Neural progenitor cell (in vitro differentiated cells): ENCODE data around the gene HOOK2. TPM values are rescaled to one million over a fixed set of nuclear protein-coding genes. Genes with fewer than 3 reads are reported as not detected.
A peak's percentile ranks its signal among the peaks of the same experiment; 100 is the strongest.

Experiments
- DNase-seq: peaks from one replicate; pipeline ENCODE4 v3.0.0-alpha.2; 2016; ENCODE audit warnings: low spot score
- H2AFZ ChIP-seq: fragments of 200-600 bp; sonication (generic); replicated peaks from 2 replicates; pipeline ENCODE4 v1.6.1; 2016; ENCODE audit warnings: antibody characterized with exemption
- H3F3A ChIP-seq: fragments of 200-600 bp; sonication (generic); 2 replicates; pipeline ENCODE4 v1.6.1; 2016; ENCODE audit warnings: antibody characterized with exemption, low read depth
- H3K27ac ChIP-seq: fragments of 200-600 bp; sonication (generic); 2 replicates; pipeline ENCODE4 v1.5.1; 2016; ENCODE audit warnings: mild to moderate bottlenecking
- H3K27me3 ChIP-seq: fragments of 200-600 bp; sonication (generic); 2 replicates; pipeline ENCODE4 v1.6.1; 2016; ENCODE audit warnings: mild to moderate bottlenecking, moderate library complexity
- H3K36me3 ChIP-seq: fragments of 200-600 bp; sonication (generic); 2 replicates; pipeline ENCODE4 v1.5.1; 2016
- H3K4me1 ChIP-seq: fragments of 200-600 bp; sonication (generic); 2 replicates; pipeline ENCODE4 v1.6.1; 2016; ENCODE audit warnings: mixed run types
- H3K4me2 ChIP-seq: fragments of 200-600 bp; sonication (generic); 2 replicates; pipeline ENCODE4 v1.6.1; 2016
- H3K4me3 ChIP-seq: fragments of 200-600 bp; sonication (generic); 2 replicates; pipeline ENCODE4 v1.5.1; 2016
- H3K79me2 ChIP-seq: fragments of 200-600 bp; sonication (generic); 2 replicates; pipeline ENCODE4 v1.6.1; 2016; ENCODE audit warnings: low read depth
- H3K9ac ChIP-seq: fragments of 200-600 bp; sonication (generic); 2 replicates; pipeline ENCODE4 v1.6.1; 2016
- H3K9me3 ChIP-seq: fragments of 200-600 bp; sonication (generic); 2 replicates; pipeline ENCODE4 v1.5.1; 2016; ENCODE audit warnings: low read depth
- H4K20me1 ChIP-seq: fragments of 200-600 bp; sonication (generic); 2 replicates; pipeline ENCODE4 v1.6.1; 2016; ENCODE audit warnings: low read depth
- H3K27ac Mint-ChIP-seq: 3 replicates; pipeline ENCODE4 v1.8.0; 2021; ENCODE audit warnings: mixed read lengths
- H3K27me3 Mint-ChIP-seq: 2 replicates; pipeline ENCODE4 v1.8.0; 2022; ENCODE audit warnings: low read depth, mild to moderate bottlenecking, inconsistent platforms, moderate library complexity, mixed read lengths; ENCODE audit not compliant: insufficient read depth
- H3K36me3 Mint-ChIP-seq: 3 replicates; pipeline ENCODE4 v1.8.0; 2021; ENCODE audit warnings: mixed read lengths
- H3K4me1 Mint-ChIP-seq: 3 replicates; pipeline ENCODE4 v1.8.0; 2021; ENCODE audit warnings: mixed read lengths
- H3K4me3 Mint-ChIP-seq: 3 replicates; pipeline ENCODE4 v1.8.0; 2021; ENCODE audit warnings: mild to moderate bottlenecking, moderate library complexity, mixed read lengths
- H3K9me3 Mint-ChIP-seq: 3 replicates; pipeline ENCODE4 v1.8.0; 2020; ENCODE audit warnings: mixed read lengths
- EZH2 ChIP-seq: fragments of 200-600 bp; sonication (generic); IDR thresholded peaks from 2 replicates; pipeline ENCODE4 v1.6.1; 2017; ENCODE audit warnings: antibody characterized with exemption, mild to moderate bottlenecking, moderate library complexity
- EZH2phosphoT487 ChIP-seq: fragments of 200-600 bp; sonication (generic); IDR thresholded peaks from 2 replicates; pipeline ENCODE4 v1.6.1; 2017; ENCODE audit warnings: antibody characterized with exemption
- total RNA-seq: library from RNA; depleted of rRNA; stranded (reverse); fragments of >200 nt; gene quantifications from 2 replicates; pipeline ENCODE4 v1.2.3, GENCODE V29; 2015; ENCODE audit warnings: low replicate concordance
- TF ChIP-seq, protein P1 (sequence below): fragments of 200-600 bp; sonication (generic); IDR thresholded peaks from 2 replicates; pipeline ENCODE4 v1.5.1; 2017; ENCODE audit warnings: antibody characterized with exemption, mild to moderate bottlenecking

HOOK2 gene
- total RNA-seq, 1 donor from 2014 or later = 14.3 TPM

DNA sequence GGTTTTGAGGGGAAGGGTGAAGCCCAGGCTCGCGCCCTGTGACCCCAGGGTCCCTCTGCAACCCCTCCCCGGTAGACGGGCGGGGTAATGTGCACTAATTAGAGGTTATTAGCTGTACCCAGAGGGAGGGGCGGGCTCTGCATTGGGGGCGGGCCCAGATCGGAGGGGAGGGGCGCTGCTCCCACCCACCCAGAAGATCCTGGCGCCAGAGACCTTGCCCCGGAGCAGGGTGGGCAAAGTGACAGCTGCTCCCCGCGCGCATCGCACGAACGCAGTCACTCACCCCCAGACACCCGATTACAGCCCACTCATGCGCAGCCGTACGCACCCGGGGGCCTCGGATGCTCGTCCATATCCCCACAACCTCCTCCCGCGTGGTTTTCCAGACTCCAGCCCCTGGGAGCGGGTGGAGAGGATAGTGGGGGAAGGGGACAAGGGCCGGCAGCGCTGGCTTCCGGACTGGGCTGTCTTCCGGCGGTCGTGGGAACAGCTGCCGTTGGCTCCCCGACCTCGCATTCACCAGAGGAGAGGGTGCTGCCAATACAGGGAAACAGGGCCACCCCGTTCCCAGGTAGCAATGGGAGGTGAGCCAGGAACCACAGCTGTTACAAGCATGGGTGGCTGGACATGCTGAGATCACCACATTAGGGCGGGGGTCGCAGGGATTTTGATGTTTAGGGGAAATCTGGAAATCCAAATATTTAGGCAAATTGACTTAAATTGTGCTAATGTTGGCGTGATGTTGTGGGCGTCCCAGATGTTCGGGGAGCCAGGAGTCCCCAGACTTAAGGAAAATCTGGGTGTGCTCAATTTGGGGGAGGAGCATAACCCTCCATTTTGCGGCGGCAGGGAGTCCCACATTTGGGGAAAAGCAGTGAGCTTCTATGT lies 2.9 kb upstream of the HOOK2 start:
- peak overlapping the region; percentile 60 for H3K4me3 ChIP-seq
- peaks cover 59% of the 10 kb centered on the region for H3F3A ChIP-seq
- H3K36me3 ChIP-seq = no peaks in the 10 kb centered on the region
- H3K4me2 ChIP-seq = peak overlapping the region; percentile 91
- H4K20me1 ChIP-seq = no peaks in the 10 kb centered on the region
- Mint-ChIP-seq H3K4me3 (peak overlapping the region; percentile 84), H3K4me1 (peaks cover 33% of the 10 kb centered on the region), H3K27ac (peak overlapping the region; percentile 79), H3K9me3 (peaks cover 2% of the 10 kb centered on the region), H3K36me3 (peaks cover 4% of the 10 kb centered on the region), H3K27me3 (peaks cover 16% of the 10 kb centered on the region)
- peaks cover 10% of the 10 kb centered on the region for H3K27me3 ChIP-seq
- DNase-seq = peak; percentile 56
- H3K4me1 ChIP-seq = peaks cover 29% of the 10 kb centered on the region
- no peaks in the 10 kb centered on the region for H3K79me2 ChIP-seq
- H3K9me3 ChIP-seq = no peaks in the 10 kb centered on the region
- TF ChIP-seq EZH2phosphoT487 (no peak), EZH2 (peak; percentile 15)
- peak overlapping the region; percentile 52 for H2AFZ ChIP-seq
- no peak overlapping the region for H3K27ac ChIP-seq
- no peak overlapping the region for H3K9ac ChIP-seq

- Histone ChIP-seq H3K9ac (no peak overlapping the region), H3F3A (peaks cover 52% of the 10 kb centered on the region), H3K27me3 (peaks cover 10% of the 10 kb centered on the region), H2AFZ (peak overlapping the region; percentile 27), H3K79me2 (no peaks in the 10 kb centered on the region), H3K36me3 (no peaks in the 10 kb centered on the region), H3K4me1 (peaks cover 22% of the 10 kb centered on the region), H3K4me3 (peak overlapping the region; percentile 60), H4K20me1 (no peaks in the 10 kb centered on the region), H3K27ac (no peak overlapping the region), H3K4me2 (peak overlapping the region; percentile 91), H3K9me3 (no peaks in the 10 kb centered on the region)
- peaks cover 2% of the 10 kb centered on the region for H3K9me3 Mint-ChIP-seq
- H3K27ac Mint-ChIP-seq = no peak overlapping the region
- peak; percentile 89 for DNase-seq
- TF ChIP-seq EZH2 = peak; percentile 9
- TF ChIP-seq, protein P1, sequence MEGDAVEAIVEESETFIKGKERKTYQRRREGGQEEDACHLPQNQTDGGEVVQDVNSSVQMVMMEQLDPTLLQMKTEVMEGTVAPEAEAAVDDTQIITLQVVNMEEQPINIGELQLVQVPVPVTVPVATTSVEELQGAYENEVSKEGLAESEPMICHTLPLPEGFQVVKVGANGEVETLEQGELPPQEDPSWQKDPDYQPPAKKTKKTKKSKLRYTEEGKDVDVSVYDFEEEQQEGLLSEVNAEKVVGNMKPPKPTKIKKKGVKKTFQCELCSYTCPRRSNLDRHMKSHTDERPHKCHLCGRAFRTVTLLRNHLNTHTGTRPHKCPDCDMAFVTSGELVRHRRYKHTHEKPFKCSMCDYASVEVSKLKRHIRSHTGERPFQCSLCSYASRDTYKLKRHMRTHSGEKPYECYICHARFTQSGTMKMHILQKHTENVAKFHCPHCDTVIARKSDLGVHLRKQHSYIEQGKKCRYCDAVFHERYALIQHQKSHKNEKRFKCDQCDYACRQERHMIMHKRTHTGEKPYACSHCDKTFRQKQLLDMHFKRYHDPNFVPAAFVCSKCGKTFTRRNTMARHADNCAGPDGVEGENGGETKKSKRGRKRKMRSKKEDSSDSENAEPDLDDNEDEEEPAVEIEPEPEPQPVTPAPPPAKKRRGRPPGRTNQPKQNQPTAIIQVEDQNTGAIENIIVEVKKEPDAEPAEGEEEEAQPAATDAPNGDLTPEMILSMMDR = peak; percentile 98
- no peak for TF ChIP-seq EZH2phosphoT487
- peak overlapping the region; percentile 84 for H3K4me3 Mint-ChIP-seq
- peaks cover 16% of the 10 kb centered on the region for H3K27me3 Mint-ChIP-seq
- H3K36me3 Mint-ChIP-seq = peaks cover 4% of the 10 kb centered on the region
- peaks cover 33% of the 10 kb centered on the region for H3K4me1 Mint-ChIP-seq
Observed at GRCh38 chr19:12777217-12778016, 2.1 kb upstream of the HOOK2 start.

GRCh38 chr19:12773571-12773970 lies 1.8 kb downstream of the HOOK2 start:
- no peak overlapping the region for H3K4me3 ChIP-seq
- H3F3A ChIP-seq = peaks cover 34% of the 10 kb centered on the region
- no peak overlapping the region for H3K9ac ChIP-seq
- H3K79me2 ChIP-seq = no peaks in the 10 kb centered on the region
- H3K27ac ChIP-seq = no peak overlapping the region
- no peaks in the 10 kb centered on the region for H3K36me3 ChIP-seq
- no peak overlapping the region for H2AFZ ChIP-seq
- peaks cover 20% of the 10 kb centered on the region for H3K4me1 Mint-ChIP-seq
- peaks cover 4% of the 10 kb centered on the region for H3K36me3 Mint-ChIP-seq
- no peak overlapping the region for H3K27ac Mint-ChIP-seq
- H3K9me3 Mint-ChIP-seq = no peaks in the 10 kb centered on the region
- peaks cover 5% of the 10 kb centered on the region for H3K27me3 Mint-ChIP-seq
- no peak overlapping the region for H3K4me2 ChIP-seq
- H4K20me1 ChIP-seq = no peaks in the 10 kb centered on the region
- H3K9me3 ChIP-seq = no peaks in the 10 kb centered on the region
- DNase-seq = no peak
- peaks cover 11% of the 10 kb centered on the region for H3K4me1 ChIP-seq
- H3K27me3 ChIP-seq = peaks cover 13% of the 10 kb centered on the region
- TF ChIP-seq EZH2 = no peak
- TF ChIP-seq, protein P1 = peak; percentile 22
- no peak for TF ChIP-seq EZH2phosphoT487
- peak overlapping the region; percentile 34 for H3K4me3 Mint-ChIP-seq
